K562 (cell line): Measurements from ENCODE around the gene BRAF. TPM values are rescaled to one million over a fixed set of nuclear protein-coding genes. Genes with fewer than 3 reads are reported as not detected.

Source experiments
- ASH1L ChIP-seq: fragments of 450-650 bp; IDR thresholded peaks from 2 replicates; pipeline ENCODE4 v1.6.1; 2018; ENCODE audit warnings: borderline replicate concordance, mild to moderate bottlenecking, low read depth; ENCODE audit not compliant: partially characterized antibody
- CCNT2 ChIP-seq: IDR thresholded peaks from 2 replicates; pipeline ENCODE4 v1.6.1; 2011; ENCODE audit warnings: borderline replicate concordance, low read depth, mild to moderate bottlenecking, moderate library complexity, mixed read lengths, low read length; ENCODE audit not compliant: insufficient read length; ENCODE audit errors: extremely low read depth
- CLOCK ChIP-seq: fragments of 250-450 bp; sonication (Bioruptor Pico); IDR thresholded peaks from 2 replicates; pipeline ENCODE4 v1.4.0; 2020; ENCODE audit warnings: mild to moderate bottlenecking, moderate library complexity, borderline replicate concordance
- GABPA ChIP-seq: fragments of 200-800 bp; sonication (Bioruptor generic); conservative IDR thresholded peaks from 2 replicates; pipeline ENCODE4 v1.6.1; 2016; ENCODE audit warnings: low read depth, missing genetic modification characterization, missing compliant biosample characterization
- HNRNPLL ChIP-seq: fragments of 200-400 bp; formaldehyde crosslinking; IDR thresholded peaks from 2 replicates; pipeline ENCODE4 v1.6.1; 2017; ENCODE audit warnings: low read length, low read depth, mild to moderate bottlenecking; ENCODE audit not compliant: poor library complexity, severe bottlenecking
- HSF4 ChIP-seq: fragments of 250-450 bp; sonication (Bioruptor Pico); IDR thresholded peaks from 2 replicates; pipeline ENCODE4 v2.1.2; 2022; ENCODE audit warnings: mild to moderate bottlenecking, moderate library complexity, borderline replicate concordance
- MBD2 ChIP-seq: sonication (generic); IDR thresholded peaks from 2 replicates; pipeline ENCODE4 v1.6.1; 2016; ENCODE audit warnings: low read depth, borderline replicate concordance
- PCBP2 ChIP-seq: fragments of 200-400 bp; formaldehyde crosslinking; IDR thresholded peaks from 2 replicates; pipeline ENCODE4 v1.6.1; 2018; ENCODE audit warnings: low read length, low read depth, mild to moderate bottlenecking, moderate library complexity; ENCODE audit not compliant: poor library complexity, severe bottlenecking
- POLR3A ChIP-seq: IDR thresholded peaks from 2 replicates; pipeline ENCODE4 v1.6.1; 2011; ENCODE audit warnings: borderline replicate concordance, mild to moderate bottlenecking, moderate library complexity; ENCODE audit not compliant: insufficient read length, insufficient read depth; ENCODE audit errors: extremely low read depth
- RREB1 ChIP-seq: fragments of 250-450 bp; sonication (Bioruptor Pico); IDR thresholded peaks from 2 replicates; pipeline ENCODE4 v1.4.0; 2020
- SRF ChIP-seq, 2 experiments: fragments of 250-450, 450-650 bp in 1 of 2; sonication (Bioruptor Pico) in 1 of 2; sonication (generic) in 1 of 2; formaldehyde crosslinking; IDR thresholded peaks; 2 replicates each; pipeline versions ENCODE4 v1.5.0 to v1.5.1; 2020 to 2022; ENCODE audit warnings: mild to moderate bottlenecking in 1 of 2, missing genetic modification reagents in 1 of 2
- ZBTB7A ChIP-seq: IDR thresholded peaks from 2 replicates; pipeline ENCODE4 v1.6.1; 2011; ENCODE audit warnings: low read depth, mild to moderate bottlenecking, low read length, moderate library complexity, borderline replicate concordance; ENCODE audit not compliant: control insufficient read depth
- ZNF324 ChIP-seq: fragments of 250-450 bp; sonication (Bioruptor Pico); IDR thresholded peaks from 2 replicates; pipeline ENCODE4 v1.4.0; 2020; ENCODE audit warnings: mild to moderate bottlenecking
- ZNF398 ChIP-seq: fragments of 250-450 bp; sonication (Bioruptor Pico); IDR thresholded peaks from 2 replicates; pipeline ENCODE4 v1.8.0; 2021; ENCODE audit warnings: moderate library complexity, mild to moderate bottlenecking, inconsistent platforms
- ZNF830 ChIP-seq: fragments of 250-450 bp; sonication (Bioruptor Pico); IDR thresholded peaks from 2 replicates; pipeline ENCODE4 v1.5.0; 2021; ENCODE audit warnings: mild to moderate bottlenecking
- polyA plus RNA-seq, 8 experiments: library from polyadenylated mRNA; depleted of rRNA in 4 of 8; stranded (reverse) in 5 of 8; unstranded in 3 of 8; fragments of >200 nt; fragmentation: Nextera tagmentation in 2 of 8; fragmentation: Illumina TruSeq in 1 of 8; extraction: Ambion mirVana in 2 of 8; extraction: Trizol in 1 of 8; gene quantifications; 2 replicates each; pipeline versions ENCODE4 v1.2.1 to v1.2.3, GENCODE V29; 2011 to 2014; ENCODE audit warnings: inconsistent platforms in 1 of 8, missing spikeins in 1 of 8
- total RNA-seq, 7 experiments: library from RNA; depleted of rRNA in 6 of 7; stranded (reverse); fragments of >200 nt in 6 of 7; fragmentation: Illumina TruSeq in 2 of 7; extraction: Trizol in 2 of 7; gene quantifications; 2 replicates each; pipeline versions ENCODE4 v1.2.1 to v1.2.3, GENCODE V29; 2011 to 2021; ENCODE audit warnings: low replicate concordance in 1 of 7

Gene BRAF
- total and polyA plus RNA-seq, 9 of the 15 experiments (the other 6 are each of a cell fraction or from before 2014, with no cell fraction given): 3.6 to 38.3 (median 21.9) TPM

GRCh38 chr7:140924019-140924820 is 509 bp downstream of the BRAF start (continued):
- TF ChIP-seq RREB1 (no peak), ZBTB7A (peak; percentile 99), ZNF830 (CRISPR knock-in tag) (0 out of 2 replicates have a peak, but pooled peaks have one; percentile 89), ZNF398 (CRISPR knock-in tag) (no peak), HSF4 (no peak), GABPA (tag) (no peak), CCNT2 (peak; percentile 59), PCBP2 (no peak), MBD2 (peak; percentile 57; the same call in 1 of the 2 replicates), POLR3A (no peak), SRF (CRISPR knock-in tag; IDR thresholded peaks at IDR 0.05) (no peak), ZNF324 (CRISPR knock-in tag) (no peak), ASH1L (no peak), CLOCK (CRISPR knock-in tag) (no peak), HNRNPLL (no peak)
